ENCODE data around the gene CDHR1.
A peak's percentile ranks its signal among the peaks of the same experiment; 100 is the strongest.

Gene CDHR1

DNA sequence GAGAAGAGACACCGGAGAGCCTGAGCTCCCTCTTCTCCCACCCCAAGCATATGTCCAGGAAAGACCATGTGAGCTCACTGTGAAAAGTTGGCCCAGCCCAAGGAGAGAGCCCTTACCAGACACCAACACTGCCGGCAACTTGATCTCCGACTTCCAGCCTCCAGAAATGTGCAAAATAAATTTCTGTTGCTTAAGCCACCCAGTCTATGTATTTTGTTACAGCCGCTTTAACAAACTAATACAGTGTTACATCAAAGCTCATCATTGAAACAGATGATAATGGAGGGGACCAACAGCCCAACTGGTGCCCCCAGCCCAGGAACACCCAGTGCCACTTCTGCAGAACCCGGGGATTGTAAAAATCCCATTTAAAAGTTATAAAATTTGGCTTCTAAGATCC is 69.4 kb downstream of the CDHR1 start:
- no peaks in the 10 kb centered on the region; the same call in 1 of the 2 replicates for H3K27me3 ChIP-seq (replicated peaks; ENCODE audit: control insufficient read depth, insufficient read depth, low read length)
- no peak for TF ChIP-seq CTCF (IDR thresholded peaks at IDR 0.05; ENCODE audit: insufficient read depth, low read length, poor library complexity, severe bottlenecking)
- H3K36me3 ChIP-seq (ENCODE audit: control insufficient read depth, insufficient read depth, low read length): no peaks in the 10 kb centered on the region
- H3K4me3 ChIP-seq (replicated peaks; ENCODE audit: low read depth, low read length): no peak overlapping the region
- no peak for DNase-seq (ENCODE audit: extremely low read depth, insufficient read length)

GRCh38 chr10:84264611-84265141 is 70.3 kb downstream of the CDHR1 start:
- H3K27me3 ChIP-seq (replicated peaks; ENCODE audit: control insufficient read depth, insufficient read depth, low read length): no peaks in the 10 kb centered on the region; the same call in 1 of the 2 replicates
- no peaks in the 10 kb centered on the region for H3K36me3 ChIP-seq (ENCODE audit: control insufficient read depth, insufficient read depth, low read length)
- no peak overlapping the region for H3K4me3 ChIP-seq (replicated peaks; ENCODE audit: low read depth, low read length)
- peak; percentile 35 for DNase-seq (ENCODE audit: extremely low read depth, insufficient read length)
- peak; percentile 94 for TF ChIP-seq CTCF (IDR thresholded peaks at IDR 0.05; ENCODE audit: insufficient read depth, low read length, poor library complexity, severe bottlenecking)

GRCh38 chr10:84265418-84265817 is 71.1 kb downstream of the CDHR1 start:
- no peak overlapping the region for H3K4me3 ChIP-seq (replicated peaks; ENCODE audit: low read depth, low read length)
- DNase-seq (ENCODE audit: extremely low read depth, insufficient read length): no peak
- no peaks in the 10 kb centered on the region for H3K36me3 ChIP-seq (ENCODE audit: control insufficient read depth, insufficient read depth, low read length)
- TF ChIP-seq CTCF (IDR thresholded peaks at IDR 0.05; ENCODE audit: insufficient read depth, low read length, poor library complexity, severe bottlenecking): no peak
- H3K27me3 ChIP-seq (replicated peaks; ENCODE audit: control insufficient read depth, insufficient read depth, low read length): no peaks in the 10 kb centered on the region; the same call in 1 of the 2 replicates

GRCh38 chr10:84267503-84268126 is 73.3 kb downstream of the CDHR1 start:
- Histone ChIP-seq H3K4me3 (replicated peaks; ENCODE audit: low read depth, low read length) (no peak overlapping the region), H3K36me3 (ENCODE audit: control insufficient read depth, insufficient read depth, low read length) (no peaks in the 10 kb centered on the region), H3K27me3 (replicated peaks; ENCODE audit: control insufficient read depth, insufficient read depth, low read length) (no peaks in the 10 kb centered on the region; the same call in 1 of the 2 replicates)
- peak; percentile 81 for TF ChIP-seq CTCF (IDR thresholded peaks at IDR 0.05; ENCODE audit: insufficient read depth, low read length, poor library complexity, severe bottlenecking)
- peak; percentile 23 for DNase-seq (ENCODE audit: extremely low read depth, insufficient read length)

DNA sequence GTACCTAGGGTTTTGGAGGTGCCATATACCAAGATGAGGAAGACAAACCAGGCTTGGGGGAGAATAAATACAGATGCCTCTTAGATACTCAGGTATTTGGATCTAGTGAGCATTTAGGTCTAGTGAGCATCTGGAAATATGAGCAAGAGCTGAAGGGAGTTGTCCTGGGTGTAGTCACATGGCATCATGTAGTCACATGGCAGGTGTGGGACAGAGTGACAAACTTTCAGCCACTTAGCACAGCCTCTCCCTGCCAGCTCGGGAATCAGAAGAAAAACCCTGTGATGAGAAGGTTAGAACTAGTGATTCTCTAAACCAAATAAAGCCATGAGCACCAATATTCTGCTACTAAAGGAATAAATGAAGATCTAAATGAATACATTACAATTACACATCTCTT is 74.8 kb downstream of the CDHR1 start:
- Histone ChIP-seq H3K36me3 (ENCODE audit: control insufficient read depth, insufficient read depth, low read length) (no peaks in the 10 kb centered on the region), H3K4me3 (replicated peaks; ENCODE audit: low read depth, low read length) (no peak overlapping the region), H3K27me3 (replicated peaks; ENCODE audit: control insufficient read depth, insufficient read depth, low read length) (no peaks in the 10 kb centered on the region; the same call in 1 of the 2 replicates)
- no peak for DNase-seq (ENCODE audit: extremely low read depth, insufficient read length)
- no peak for TF ChIP-seq CTCF (IDR thresholded peaks at IDR 0.05; ENCODE audit: insufficient read depth, low read length, poor library complexity, severe bottlenecking)

Measured in GM06990 (cell line).